ENCODE data around the gene ANGPTL2.

- TF ChIP-seq SNAI2 (CRISPR knock-in tag; IDR thresholded peaks at IDR 0.05) = no peak
- TF ChIP-seq PATZ1 (CRISPR knock-in tag; IDR thresholded peaks at IDR 0.05; ENCODE audit: borderline replicate concordance) = no peak
- TF ChIP-seq ARNTL (CRISPR knock-in tag; IDR thresholded peaks at IDR 0.05; ENCODE audit: borderline replicate concordance, low read depth) = no peak
- no peak for TF ChIP-seq ESRRG (CRISPR knock-in tag; IDR thresholded peaks at IDR 0.05)
- TF ChIP-seq CREB5 (CRISPR knock-in tag; IDR thresholded peaks at IDR 0.05; ENCODE audit: low read depth) = no peak
- no peak for TF ChIP-seq OSR1 (CRISPR knock-in tag; IDR thresholded peaks at IDR 0.05)
Observed at GRCh38 chr9:127136880-127137639, 14.6 kb upstream of the ANGPTL2 start.
